Right lobe of liver (tissue), 6 donors: ENCODE data around the gene SEMA4C. TPM values are rescaled to one million over a fixed set of nuclear protein-coding genes. Genes with fewer than 3 reads are reported as not detected.

Experiments
- ATAC-seq, 4 donors: fragments of 200-7000 bp; cut with Tn5 transposase; one replicate each; pipeline ENCODE4 v1.9.1; 2020; ENCODE audit warnings: mild to moderate bottlenecking in 4 of 4, moderate library complexity in 4 of 4
- DNase-seq, 3 donors: peaks; one replicate each; pipeline ENCODE4 v3.0.0-alpha.2; 2020
- H3K27ac ChIP-seq, 3 donors: fragments of 200-600 bp; one replicate each; pipeline ENCODE4 v1.8.0; 2022
- H3K27me3 ChIP-seq, 2 donors: fragments of 200-600 bp; one replicate each; pipeline ENCODE4 v1.8.0; 2022
- H3K36me3 ChIP-seq, 4 donors: fragments of 200-600 bp; sonication (generic) in 1 of 4; one replicate each; pipeline versions ENCODE4 v1.5.1 to v1.8.0; 2017 to 2022; ENCODE audit warnings: control low read depth in 1 of 4
- H3K4me1 ChIP-seq, 4 donors: fragments of 200-600 bp; sonication (generic) in 1 of 4; one replicate each; pipeline versions ENCODE4 v1.5.1 to v1.8.0; 2017 to 2022; ENCODE audit warnings: control low read depth in 1 of 4
- H3K4me3 ChIP-seq, 3 donors: fragments of 200-600 bp; one replicate each; pipeline ENCODE4 v1.8.0; 2022
- H3K9me3 ChIP-seq, 4 donors: fragments of 200-600 bp; sonication (generic) in 1 of 4; one replicate each; pipeline versions ENCODE4 v1.5.1 to v1.8.0; 2017 to 2022; ENCODE audit warnings: control low read depth in 1 of 4
- POLR2A ChIP-seq: fragments of 450-650 bp; IDR thresholded peaks from one replicate; pipeline ENCODE4 v1.6.1; 2017; ENCODE audit warnings: antibody characterized with exemption, mild to moderate bottlenecking
- WGBS: methylation state at CpG from one replicate; pipeline ENCODE4 v1.1.6; 2018; ENCODE audit warnings: low coverage, low lambda C conversion rate; ENCODE audit not compliant: insufficient coverage; ENCODE audit errors: missing lambda C conversion rate; 5-methylcytosine and 5-hydroxymethylcytosine counted together
- intact Hi-C, 2 donors: fragments of 100-400 bp; cut with DNase I; formaldehyde crosslinking; loops; one replicate each; pipeline versions ENCODE4 v1.11.2 to v1.14.1; 2022
- total RNA-seq, 6 experiments: library from RNA; depleted of rRNA in 2 of 6; stranded (reverse); fragments of >200 nt in 2 of 6; fragmentation: NEBNext Ultra II Directional in 3 of 6; extraction: Animal tissue kit (Norgen Biotek cat#: 25700) in 3 of 6; gene quantifications; one replicate each; pipeline versions ENCODE4 v1.1.0 to v1.2.4, GENCODE V29; 2016 to 2023
- TF ChIP-seq, protein P1 (sequence below), 4 donors: fragments of 200-600 bp in 3 of 4; fragments of 450-650 bp in 1 of 4; IDR thresholded peaks; one replicate each; pipeline versions ENCODE4 v1.5.1 to v1.8.0; 2016 to 2022; ENCODE audit warnings: antibody characterized with exemption in 4 of 4, mild to moderate bottlenecking in 2 of 4
- donor health status: DM: no; HTN: yes; CAD: no.
- donor health status: DM: no; HTN: no; CAD: no.
- donor health status: DM: no; HTN: no; CAD: no.
- donor health status: DM: no; HTN: yes; CAD: no.
- donor health status: DM: no; HTN: yes; CAD: no.

The SEMA4C gene
- total RNA-seq, 6 experiments from 2014 or later, result 11.9 to 18.9 (median 12.6) TPM

- Histone ChIP-seq H3K4me3 (peak overlapping the region in 2 of 3 donors; percentile 57 to 76), H3K9me3 (no peaks in the 10 kb centered on the region), H3K27me3 (no peaks in the 10 kb centered on the region), H3K36me3 (peaks cover 0 to 5% (median 0%) of the 10 kb centered on the region in 4 donors), H3K27ac (peak overlapping the region in 2 of 3 donors; percentile 11 to 59), H3K4me1 (peaks cover 0 to 67% (median 25%) of the 10 kb centered on the region in 4 donors)
- no peak for TF ChIP-seq POLR2A
- TF ChIP-seq, protein P1, sequence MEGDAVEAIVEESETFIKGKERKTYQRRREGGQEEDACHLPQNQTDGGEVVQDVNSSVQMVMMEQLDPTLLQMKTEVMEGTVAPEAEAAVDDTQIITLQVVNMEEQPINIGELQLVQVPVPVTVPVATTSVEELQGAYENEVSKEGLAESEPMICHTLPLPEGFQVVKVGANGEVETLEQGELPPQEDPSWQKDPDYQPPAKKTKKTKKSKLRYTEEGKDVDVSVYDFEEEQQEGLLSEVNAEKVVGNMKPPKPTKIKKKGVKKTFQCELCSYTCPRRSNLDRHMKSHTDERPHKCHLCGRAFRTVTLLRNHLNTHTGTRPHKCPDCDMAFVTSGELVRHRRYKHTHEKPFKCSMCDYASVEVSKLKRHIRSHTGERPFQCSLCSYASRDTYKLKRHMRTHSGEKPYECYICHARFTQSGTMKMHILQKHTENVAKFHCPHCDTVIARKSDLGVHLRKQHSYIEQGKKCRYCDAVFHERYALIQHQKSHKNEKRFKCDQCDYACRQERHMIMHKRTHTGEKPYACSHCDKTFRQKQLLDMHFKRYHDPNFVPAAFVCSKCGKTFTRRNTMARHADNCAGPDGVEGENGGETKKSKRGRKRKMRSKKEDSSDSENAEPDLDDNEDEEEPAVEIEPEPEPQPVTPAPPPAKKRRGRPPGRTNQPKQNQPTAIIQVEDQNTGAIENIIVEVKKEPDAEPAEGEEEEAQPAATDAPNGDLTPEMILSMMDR (IDR thresholded peaks at IDR 0.05), result no peak
- 22% methylated on average over 9 of the region's 10 CpGs for WGBS
- intact Hi-C loops, result loop anchor here (5.0 to 10.0 kb wide), 2 partner anchors 43 to 45 kb away; no protein-coding TSS in a partner anchor
- ATAC-seq (peak; percentile 54 to 76 (median 72)), DNase-seq (peak; percentile 82 to 95 (median 92))
Measured at GRCh38 chr2:96819128-96819875, 50.6 kb downstream of the SEMA4C start.

GRCh38 chr2:96817882-96818281, 52.0 kb downstream of the SEMA4C start:
- WGBS, result 34% methylated on average over 5 of the region's 8 CpGs
- ATAC-seq (no peak), DNase-seq (no peak)
- Histone ChIP-seq H3K9me3 (no peaks in the 10 kb centered on the region), H3K36me3 (peaks cover 0 to 1% (median 0%) of the 10 kb centered on the region in 4 donors), H3K27me3 (no peaks in the 10 kb centered on the region), H3K4me1 (peaks cover 0 to 55% (median 21%) of the 10 kb centered on the region in 4 donors), H3K27ac (peak overlapping the region in 1 of 3 donors; percentile 88), H3K4me3 (peak overlapping the region; percentile 33 to 76 (median 57))
- intact Hi-C loops, result loop anchor here (5.0 to 10.0 kb wide), 2 partner anchors 44 to 47 kb away; no protein-coding TSS in a partner anchor
- no peak for TF ChIP-seq POLR2A
- TF ChIP-seq, protein P1 (IDR thresholded peaks at IDR 0.05), result no peak

DNA sequence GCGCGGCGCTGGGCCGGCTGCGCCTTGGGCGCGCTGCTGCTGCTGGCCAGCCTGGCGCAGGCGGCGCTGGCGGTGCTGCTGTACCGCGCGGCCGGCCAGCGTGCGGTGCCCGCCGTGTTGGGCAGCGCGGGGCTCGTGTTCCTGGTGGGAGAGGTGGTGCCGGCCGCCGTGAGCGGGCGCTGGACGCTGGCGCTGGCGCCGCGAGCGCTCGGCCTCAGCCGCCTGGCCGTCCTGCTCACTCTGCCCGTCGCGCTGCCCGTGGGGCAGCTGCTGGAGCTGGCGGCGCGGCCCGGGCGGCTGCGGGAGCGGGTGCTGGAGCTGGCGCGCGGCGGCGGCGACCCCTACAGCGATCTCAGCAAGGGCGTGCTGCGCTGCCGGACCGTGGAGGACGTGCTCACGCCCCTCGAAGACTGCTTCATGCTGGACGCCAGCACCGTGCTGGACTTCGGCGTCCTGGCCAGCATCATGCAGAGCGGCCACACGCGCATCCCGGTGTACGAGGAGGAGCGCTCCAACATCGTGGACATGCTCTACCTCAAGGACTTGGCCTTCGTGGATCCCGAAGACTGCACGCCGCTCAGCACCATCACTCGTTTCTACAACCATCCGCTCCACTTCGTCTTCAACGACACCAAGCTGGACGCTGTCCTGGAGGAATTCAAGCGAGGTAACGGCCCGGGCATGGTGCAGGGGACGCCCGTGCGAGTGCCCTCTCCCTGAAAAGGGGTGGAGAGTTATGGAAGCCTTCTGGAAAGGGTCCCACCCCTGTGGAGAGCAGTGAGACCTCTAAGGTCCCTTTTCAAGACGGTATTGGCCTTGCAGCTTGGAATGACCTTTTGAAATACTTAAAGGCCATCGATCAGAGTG, 52.8 kb downstream of the SEMA4C start:
- no peaks in the 10 kb centered on the region for H3K9me3 ChIP-seq
- DNase-seq, result peak in 1 of 3 donors; percentile 54
- H3K27ac ChIP-seq, result peak overlapping the region in 1 of 3 donors; percentile 88
- 0% methylated on average over 1 of the region's 89 CpGs for WGBS
- ATAC-seq, result no peak
- no peaks in the 10 kb centered on the region for H3K27me3 ChIP-seq
- peak overlapping the region; percentile 33 to 76 (median 57) for H3K4me3 ChIP-seq
- peaks cover 0 to 51% (median 19%) of the 10 kb centered on the region in 4 donors for H3K4me1 ChIP-seq
- H3K36me3 ChIP-seq, result no peaks in the 10 kb centered on the region
- intact Hi-C loops, result loop anchor here (5.0 to 10.0 kb wide), 2 partner anchors 45 to 48 kb away; no protein-coding TSS in a partner anchor
- TF ChIP-seq, protein P1 (IDR thresholded peaks at IDR 0.05), result no peak
- TF ChIP-seq POLR2A, result no peak

DNA sequence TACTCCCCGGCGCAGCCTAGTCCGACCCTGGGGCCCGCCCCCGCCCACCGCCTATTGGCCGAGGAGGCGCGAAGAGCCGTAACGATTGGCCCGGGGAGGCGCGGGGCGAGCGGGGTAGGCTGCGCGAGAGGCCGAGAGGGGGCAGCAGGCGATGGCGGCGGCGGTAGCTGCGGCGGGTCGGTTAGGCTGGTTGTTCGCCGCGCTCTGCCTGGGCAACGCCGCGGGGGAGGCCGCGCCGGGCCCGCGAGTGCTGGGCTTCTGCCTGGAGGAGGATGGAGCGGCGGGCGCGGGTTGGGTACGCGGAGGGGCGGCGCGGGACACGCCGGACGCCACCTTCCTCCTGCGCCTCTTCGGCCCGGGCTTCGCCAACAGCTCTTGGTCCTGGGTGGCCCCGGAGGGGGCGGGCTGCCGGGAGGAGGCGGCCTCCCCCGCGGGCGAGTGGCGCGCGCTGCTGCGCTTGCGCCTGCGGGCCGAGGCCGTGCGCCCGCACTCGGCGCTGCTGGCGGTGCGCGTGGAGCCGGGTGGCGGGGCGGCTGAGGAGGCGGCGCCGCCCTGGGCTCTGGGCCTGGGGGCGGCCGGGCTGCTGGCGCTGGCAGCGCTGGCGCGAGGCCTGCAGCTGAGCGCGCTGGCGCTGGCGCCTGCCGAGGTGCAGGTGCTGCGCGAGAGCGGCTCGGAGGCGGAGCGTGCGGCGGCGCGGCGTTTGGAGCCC, 53.6 kb downstream of the SEMA4C start, which contains the start of gene CNNM3:
Gene CNNM3, plus strand, starts transcription at position 142 of the 709 bp plus-strand sequence. Its CDS starts 10 bp downstream, at position 152.
- TF ChIP-seq, protein P1 (IDR thresholded peaks at IDR 0.05), result peak; percentile 67 to 77 (median 69)
- peak; percentile 71 for TF ChIP-seq POLR2A
- DNase-seq, result peak; percentile 99
- H3K36me3 ChIP-seq, result no peaks in the 10 kb centered on the region
- peak; percentile 80 to 92 (median 84) for ATAC-seq
- H3K9me3 ChIP-seq, result no peaks in the 10 kb centered on the region
- peak within 1 kb of the TSS; percentile 76 to 93 (median 91) for H3K4me3 ChIP-seq
- WGBS, result under 1% methylated on average over 17 of the region's 103 CpGs
- no peaks in the 10 kb centered on the region for H3K27me3 ChIP-seq
- intact Hi-C loops, result loop anchor here (5.0 to 10.0 kb wide), 2 partner anchors 46 to 49 kb away; no protein-coding TSS in a partner anchor
- H3K27ac ChIP-seq, result peak within 1 kb of the TSS; percentile 88 to 94 (median 93)
- H3K4me1 ChIP-seq, result peaks cover 0 to 43% (median 16%) of the 10 kb centered on the region in 4 donors
